ENCODE results near the gene IL1R2. TPM values are rescaled to one million over a fixed set of nuclear protein-coding genes. Genes with fewer than 3 reads are reported as not detected.
A peak's percentile ranks its signal among the peaks of the same experiment; 100 is the strongest.

The IL1R2 gene
- total and polyA plus RNA-seq, 2 of the 13 experiments (the other 11 are each of a cell fraction or from before 2014, with no cell fraction given) = 3.6 to 7.3 TPM

- TF ChIP-seq HES4 (CRISPR knock-in tag; IDR thresholded peaks at IDR 0.05; ENCODE audit: borderline replicate concordance) (no peak), ZNF484 (CRISPR knock-in tag; IDR thresholded peaks at IDR 0.05; ENCODE audit: borderline replicate concordance, low read depth) (no peak), CBFB (CRISPR knock-in tag; IDR thresholded peaks at IDR 0.05) (peak; percentile 95), GRHL1 (CRISPR knock-in tag; conservative IDR thresholded peaks at IDR 0.05) (no peak), ZNF883 (CRISPR knock-in tag; IDR thresholded peaks at IDR 0.05; ENCODE audit: not compliant biosample characterization) (peak; percentile 35), ZNF75D (CRISPR knock-in tag; IDR thresholded peaks at IDR 0.05; ENCODE audit: borderline replicate concordance) (no peak), YY1 (IDR thresholded peaks at IDR 0.05; ENCODE audit: insufficient read depth, insufficient replicate concordance, low read depth, low read length) (no peak), EEA1 (CRISPR knock-in tag; IDR thresholded peaks at IDR 0.05; ENCODE audit: borderline replicate concordance) (no peak), TEAD2 (CRISPR knock-in tag; IDR thresholded peaks at IDR 0.05) (no peak), ZNF879 (CRISPR knock-in tag; IDR thresholded peaks at IDR 0.05) (no peak), ZNF205 (CRISPR knock-in tag; IDR thresholded peaks at IDR 0.05) (peak; percentile 80; the same call in 1 of the 2 replicates), GABPA (IDR thresholded peaks at IDR 0.05; ENCODE audit: low read depth, low read length) (no peak), GABPA (CRISPR knock-in tag; IDR thresholded peaks at IDR 0.05; ENCODE audit: low read depth) (no peak; the same call in 1 of the 2 replicates), MED13 (CRISPR knock-in tag; IDR thresholded peaks at IDR 0.05) (peak; percentile 84), TGIF2 (CRISPR knock-in tag; IDR thresholded peaks at IDR 0.05) (peak; percentile 97), ZIK1 (CRISPR knock-in tag; IDR thresholded peaks at IDR 0.05; ENCODE audit: borderline replicate concordance, low read depth) (no peak), ZNF776 (CRISPR knock-in tag; IDR thresholded peaks at IDR 0.05) (no peak)
- TF ChIP-seq, protein P1, sequence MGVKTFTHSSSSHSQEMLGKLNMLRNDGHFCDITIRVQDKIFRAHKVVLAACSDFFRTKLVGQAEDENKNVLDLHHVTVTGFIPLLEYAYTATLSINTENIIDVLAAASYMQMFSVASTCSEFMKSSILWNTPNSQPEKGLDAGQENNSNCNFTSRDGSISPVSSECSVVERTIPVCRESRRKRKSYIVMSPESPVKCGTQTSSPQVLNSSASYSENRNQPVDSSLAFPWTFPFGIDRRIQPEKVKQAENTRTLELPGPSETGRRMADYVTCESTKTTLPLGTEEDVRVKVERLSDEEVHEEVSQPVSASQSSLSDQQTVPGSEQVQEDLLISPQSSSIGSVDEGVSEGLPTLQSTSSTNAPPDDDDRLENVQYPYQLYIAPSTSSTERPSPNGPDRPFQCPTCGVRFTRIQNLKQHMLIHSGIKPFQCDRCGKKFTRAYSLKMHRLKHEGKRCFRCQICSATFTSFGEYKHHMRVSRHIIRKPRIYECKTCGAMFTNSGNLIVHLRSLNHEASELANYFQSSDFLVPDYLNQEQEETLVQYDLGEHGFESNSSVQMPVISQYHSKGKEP (CRISPR knock-in tag; IDR thresholded peaks at IDR 0.05) = 0 out of 2 replicates have a peak, but pooled peaks have one; percentile 76
- TF ChIP-seq, protein P2, sequence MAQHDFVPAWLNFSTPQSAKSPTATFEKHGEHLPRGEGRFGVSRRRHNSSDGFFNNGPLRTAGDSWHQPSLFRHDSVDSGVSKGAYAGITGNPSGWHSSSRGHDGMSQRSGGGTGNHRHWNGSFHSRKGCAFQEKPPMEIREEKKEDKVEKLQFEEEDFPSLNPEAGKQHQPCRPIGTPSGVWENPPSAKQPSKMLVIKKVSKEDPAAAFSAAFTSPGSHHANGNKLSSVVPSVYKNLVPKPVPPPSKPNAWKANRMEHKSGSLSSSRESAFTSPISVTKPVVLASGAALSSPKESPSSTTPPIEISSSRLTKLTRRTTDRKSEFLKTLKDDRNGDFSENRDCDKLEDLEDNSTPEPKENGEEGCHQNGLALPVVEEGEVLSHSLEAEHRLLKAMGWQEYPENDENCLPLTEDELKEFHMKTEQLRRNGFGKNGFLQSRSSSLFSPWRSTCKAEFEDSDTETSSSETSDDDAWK (CRISPR knock-in tag; IDR thresholded peaks at IDR 0.05) = no peak
- TF ChIP-seq, protein P3, sequence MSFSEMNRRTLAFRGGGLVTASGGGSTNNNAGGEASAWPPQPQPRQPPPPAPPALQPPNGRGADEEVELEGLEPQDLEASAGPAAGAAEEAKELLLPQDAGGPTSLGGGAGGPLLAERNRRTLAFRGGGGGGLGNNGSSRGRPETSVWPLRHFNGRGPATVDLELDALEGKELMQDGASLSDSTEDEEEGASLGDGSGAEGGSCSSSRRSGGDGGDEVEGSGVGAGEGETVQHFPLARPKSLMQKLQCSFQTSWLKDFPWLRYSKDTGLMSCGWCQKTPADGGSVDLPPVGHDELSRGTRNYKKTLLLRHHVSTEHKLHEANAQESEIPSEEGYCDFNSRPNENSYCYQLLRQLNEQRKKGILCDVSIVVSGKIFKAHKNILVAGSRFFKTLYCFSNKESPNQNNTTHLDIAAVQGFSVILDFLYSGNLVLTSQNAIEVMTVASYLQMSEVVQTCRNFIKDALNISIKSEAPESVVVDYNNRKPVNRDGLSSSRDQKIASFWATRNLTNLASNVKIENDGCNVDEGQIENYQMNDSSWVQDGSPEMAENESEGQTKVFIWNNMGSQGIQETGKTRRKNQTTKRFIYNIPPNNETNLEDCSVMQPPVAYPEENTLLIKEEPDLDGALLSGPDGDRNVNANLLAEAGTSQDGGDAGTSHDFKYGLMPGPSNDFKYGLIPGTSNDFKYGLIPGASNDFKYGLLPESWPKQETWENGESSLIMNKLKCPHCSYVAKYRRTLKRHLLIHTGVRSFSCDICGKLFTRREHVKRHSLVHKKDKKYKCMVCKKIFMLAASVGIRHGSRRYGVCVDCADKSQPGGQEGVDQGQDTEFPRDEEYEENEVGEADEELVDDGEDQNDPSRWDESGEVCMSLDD (CRISPR knock-in tag; IDR thresholded peaks at IDR 0.05; ENCODE audit: borderline replicate concordance) = peak; percentile 75; the same call in 1 of the 2 replicates
- TF ChIP-seq, protein P4, sequence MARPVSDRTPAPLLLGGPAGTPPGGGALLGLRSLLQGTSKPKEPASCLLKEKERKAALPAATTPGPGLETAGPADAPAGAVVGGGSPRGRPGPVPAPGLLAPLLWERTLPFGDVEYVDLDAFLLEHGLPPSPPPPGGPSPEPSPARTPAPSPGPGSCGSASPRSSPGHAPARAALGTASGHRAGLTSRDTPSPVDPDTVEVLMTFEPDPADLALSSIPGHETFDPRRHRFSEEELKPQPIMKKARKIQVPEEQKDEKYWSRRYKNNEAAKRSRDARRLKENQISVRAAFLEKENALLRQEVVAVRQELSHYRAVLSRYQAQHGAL (CRISPR knock-in tag; IDR thresholded peaks at IDR 0.05; ENCODE audit: not compliant biosample characterization) = no peak
Observed at GRCh38 chr2:102057502-102058292, 65.9 kb downstream of the IL1R2 start (continued).
